NOMO-1 (cell line): ENCODE data around the gene CELF4.
"Not testable (repeated sequence)": the region's sequence is repeated elsewhere in the genome, so short reads cannot be mapped to it uniquely, and the experiment has no call there.

Source experiments
- DNase-seq, 2 experiments: peaks; one replicate each; lab custom pipeline; 2025; ENCODE audit not compliant: unreplicated experiment in 2 of 2; lab: John Stamatoyannopoulos, UW

The CELF4 gene

DNA sequence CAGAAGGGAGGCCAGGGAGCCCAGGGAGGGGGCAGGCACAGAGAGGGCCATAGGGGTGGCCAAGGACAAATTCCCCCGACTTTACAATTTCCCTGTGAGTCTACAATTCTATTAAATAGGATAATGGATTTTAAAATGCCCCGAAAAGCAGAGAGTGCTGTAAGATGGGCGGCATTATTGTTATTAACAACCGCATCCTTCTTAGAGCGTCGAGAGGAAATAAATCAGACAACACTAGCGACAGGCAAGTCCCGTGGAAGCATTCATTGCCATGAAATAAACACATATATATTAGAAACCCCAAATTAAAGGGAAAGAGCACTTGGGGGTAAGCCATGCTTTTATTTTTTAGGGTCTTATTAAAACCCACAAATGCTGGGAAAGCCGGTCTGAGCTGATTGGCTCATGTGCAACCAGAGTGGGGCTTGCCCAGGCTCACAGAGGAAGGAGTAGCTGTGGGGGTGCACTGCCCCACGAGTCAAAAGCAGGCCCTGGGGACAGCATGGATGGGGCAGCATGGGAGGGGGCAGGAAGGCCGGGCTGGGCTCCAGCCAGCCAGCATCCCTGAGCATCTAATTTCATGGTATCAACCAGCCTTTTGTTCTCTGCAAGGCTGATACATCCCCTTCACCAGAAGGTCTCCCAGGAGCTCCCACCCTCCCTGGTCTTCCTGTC lies 187.1 kb downstream of the CELF4 start:
- no peak for DNase-seq

DNA sequence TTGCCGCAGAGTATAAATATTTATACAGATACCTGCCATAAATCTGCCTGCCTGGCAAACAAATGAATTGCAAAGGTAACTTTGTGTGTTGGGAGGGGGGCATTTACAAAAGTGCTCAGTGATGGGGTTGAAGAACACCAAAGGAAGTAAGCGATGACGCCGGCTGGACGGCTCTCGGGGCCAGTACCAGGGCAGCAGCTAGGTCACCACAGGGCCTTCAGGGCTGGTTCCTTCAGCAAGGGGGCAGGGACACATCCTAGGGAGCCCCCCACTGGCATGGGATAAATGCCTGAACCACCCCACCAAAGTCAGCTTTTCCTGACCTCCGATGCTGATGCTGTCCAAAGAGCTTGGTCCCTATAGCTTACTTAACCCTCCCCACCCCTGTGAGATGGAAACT lies 190.4 kb downstream of the CELF4 start:
- no peak for DNase-seq

DNA sequence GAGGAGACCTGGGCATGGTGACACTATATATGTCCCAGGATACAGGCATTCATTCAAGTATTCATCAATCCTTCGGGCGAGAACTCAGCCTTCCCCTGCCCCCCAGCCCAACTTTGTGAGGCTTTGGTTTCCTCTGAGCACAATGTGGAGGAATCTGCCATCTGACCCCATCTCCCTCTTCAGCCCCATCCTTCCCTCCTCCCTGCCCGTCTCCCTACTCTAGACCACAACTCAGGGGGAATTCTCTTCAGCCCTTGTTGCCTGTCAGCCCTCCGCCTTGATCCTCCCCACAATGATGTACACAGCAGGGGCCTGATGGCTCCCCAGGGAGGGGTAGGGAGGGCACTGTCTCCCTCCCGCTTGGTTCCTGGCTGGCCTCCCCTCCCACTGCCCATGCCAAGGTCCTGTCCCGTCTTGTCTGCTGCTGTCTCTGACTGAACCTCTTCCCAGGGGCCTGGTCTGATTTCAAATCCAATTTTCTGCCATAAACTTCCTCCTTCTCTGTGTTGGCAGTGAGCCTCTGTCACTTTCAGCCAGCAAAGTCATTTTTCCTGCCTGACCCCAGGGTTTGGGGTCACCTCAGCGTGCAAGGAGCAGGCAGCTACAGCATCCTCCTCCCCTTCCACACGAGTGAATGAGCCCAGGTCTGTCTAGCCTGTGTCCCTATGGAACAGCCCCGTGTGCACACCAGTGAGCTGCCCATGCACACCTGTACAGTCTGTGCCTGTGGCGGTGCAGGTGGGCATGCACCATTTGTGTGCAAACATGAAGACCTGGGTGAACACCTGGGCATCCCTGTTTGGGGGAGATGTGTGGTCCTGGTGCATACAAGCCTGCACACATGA lies 197.3 kb downstream of the CELF4 start:
- no peak for DNase-seq

DNA sequence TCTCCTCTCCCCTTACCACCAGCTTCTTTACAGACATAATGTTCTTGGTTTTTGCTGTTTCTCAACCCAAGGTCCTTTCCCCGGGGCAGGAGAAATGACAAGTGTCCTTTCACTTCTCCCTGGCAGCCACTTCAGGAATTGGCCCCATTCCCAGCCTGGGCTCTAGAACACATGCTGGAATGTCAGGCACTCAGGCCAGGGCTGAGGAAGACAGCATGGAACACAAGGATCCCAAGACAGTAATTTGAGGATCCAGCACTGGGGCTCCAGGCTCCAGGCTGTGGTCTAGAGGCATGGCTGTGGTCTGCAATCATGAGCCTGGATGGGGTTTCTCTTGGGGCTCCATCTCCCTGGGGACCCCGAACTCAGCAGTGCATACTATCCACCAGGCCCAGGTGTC lies 201.4 kb downstream of the CELF4 start:
- DNase-seq, result no peak

DNA sequence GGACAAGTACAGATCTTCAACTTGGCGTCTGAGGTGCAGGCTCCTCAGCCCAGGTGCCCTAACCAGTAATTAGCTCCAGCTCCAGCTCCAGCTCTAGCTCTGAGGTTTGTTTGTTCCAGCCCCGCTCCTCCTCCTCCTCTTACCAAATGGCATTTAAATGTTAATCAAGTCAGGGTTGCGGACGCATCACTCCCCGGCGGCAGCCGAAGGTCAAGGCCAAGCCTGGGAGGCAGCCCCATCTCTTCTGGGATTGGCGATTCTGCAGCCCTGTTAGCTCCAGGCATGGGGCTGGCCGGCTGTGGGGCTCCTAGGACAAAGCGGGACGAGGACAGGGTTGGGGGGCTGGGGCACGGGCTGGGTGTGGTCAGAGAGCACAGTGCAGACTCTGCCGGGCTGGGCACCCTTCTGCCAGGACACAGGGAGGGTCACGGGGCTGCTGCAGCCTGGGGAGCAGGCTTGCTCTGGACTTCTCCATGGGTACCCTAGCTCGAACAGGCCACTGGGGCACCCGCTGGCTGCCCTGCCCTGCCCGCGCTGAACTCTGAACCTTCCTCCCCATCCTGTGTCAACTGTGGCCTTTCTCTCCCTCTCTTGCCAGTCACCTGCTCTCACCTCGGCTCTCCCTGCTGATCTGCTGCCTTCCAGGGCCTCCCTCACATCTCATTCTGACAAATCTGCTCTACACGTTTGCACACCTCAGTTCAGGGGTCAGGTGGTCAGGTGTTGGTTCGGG lies 203.3 kb downstream of the CELF4 start:
- no peak for DNase-seq

DNA sequence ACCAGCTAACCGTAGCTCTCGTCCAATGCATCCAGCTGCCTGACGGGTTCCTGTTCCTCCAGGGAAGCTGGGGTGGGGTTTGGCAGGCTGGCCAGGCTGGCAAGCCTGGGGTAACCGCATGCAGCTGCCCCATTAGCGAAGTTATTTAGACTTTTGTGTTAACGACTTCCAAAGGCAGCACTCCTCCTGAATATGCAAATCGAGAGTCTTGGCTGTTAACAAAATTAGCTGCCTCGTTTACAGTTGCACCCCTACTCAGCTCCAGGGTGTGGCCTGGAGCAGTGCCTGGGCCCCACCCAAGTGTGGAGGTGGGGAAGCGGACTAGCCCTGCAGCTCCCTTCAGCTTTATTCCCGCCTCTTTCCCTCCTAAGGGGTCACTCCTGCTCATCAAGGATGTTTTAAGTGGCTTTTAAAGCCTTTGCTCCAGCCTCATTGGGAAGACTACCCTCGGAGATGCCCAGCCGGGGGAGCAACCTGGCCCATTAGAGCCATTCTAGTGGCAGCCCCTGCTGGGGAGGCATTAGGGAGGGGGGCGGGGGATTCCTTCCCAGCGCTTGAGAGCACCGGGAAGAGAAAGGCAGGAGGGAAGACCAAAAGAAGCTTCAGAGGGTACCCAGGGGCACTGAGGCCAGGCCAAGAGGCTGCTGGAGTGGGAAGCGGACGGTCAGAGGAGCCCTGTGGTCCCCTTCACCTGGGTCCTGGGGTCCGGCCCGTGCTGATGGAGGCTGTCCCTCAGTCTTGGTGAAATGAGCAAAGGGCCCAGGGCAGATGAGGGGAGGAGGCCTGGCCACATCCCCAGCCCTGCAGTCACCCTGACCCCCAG lies 204.1 kb downstream of the CELF4 start:
- no peak for DNase-seq

DNA sequence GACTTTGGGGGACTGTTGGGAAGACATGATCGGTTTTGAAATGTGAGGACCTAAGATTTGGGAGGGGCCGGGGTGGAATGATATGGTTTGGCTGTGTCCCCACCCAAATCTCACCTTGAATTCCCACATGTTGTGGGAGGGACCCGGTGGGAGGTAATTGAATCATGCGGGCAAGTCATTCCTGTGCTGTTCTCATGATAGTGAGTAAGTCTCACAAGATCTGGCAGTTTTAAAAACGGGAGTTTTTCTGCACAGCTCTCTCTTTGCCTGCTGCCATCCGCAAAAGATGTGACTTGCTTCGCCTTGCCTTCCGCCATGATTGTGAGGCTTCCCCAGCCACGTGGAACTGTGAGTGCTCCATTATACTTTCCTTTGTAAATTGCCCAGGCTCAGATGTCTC lies 207.5 kb downstream of the CELF4 start:
- not testable (repeated sequence) for DNase-seq

DNA sequence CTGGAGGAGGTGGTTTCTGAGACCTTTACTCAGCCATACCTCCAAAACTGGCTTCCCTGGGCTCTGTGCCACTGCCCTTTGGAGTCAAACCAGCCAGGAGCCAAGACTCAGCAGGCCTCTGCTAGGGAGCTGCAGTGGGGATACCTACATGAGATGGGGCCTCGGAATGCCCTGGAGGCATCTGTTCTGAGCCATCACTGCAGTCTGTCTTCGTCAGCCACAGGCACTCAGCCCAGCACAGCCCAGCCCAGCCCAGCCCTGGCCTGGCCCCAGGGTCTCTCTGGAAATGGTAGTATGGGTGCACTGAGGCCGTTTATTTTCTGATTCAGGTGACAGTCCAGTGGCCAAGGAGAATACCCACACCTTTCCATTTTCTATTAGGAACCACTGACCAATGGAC lies 209.8 kb downstream of the CELF4 start:
- no peak for DNase-seq

DNA sequence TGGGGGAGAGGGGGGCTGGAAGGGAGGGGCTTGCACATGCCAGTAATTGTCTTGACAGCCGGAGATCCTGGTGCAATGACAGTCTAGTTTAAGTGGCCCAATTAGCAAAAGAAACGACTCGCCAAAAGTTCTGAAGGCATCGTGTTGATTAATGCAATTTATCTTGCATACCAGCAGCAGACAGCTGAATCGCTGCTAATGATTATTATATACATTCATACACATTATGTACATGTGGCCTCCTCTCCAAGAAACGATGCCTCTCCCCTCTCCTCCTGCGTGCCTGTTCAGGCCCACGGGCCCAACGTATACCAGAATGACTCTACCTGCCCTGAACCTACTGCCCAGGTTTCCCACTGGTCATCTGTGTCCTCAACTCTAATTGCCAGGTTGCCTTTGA lies 214.5 kb downstream of the CELF4 start:
- no peak for DNase-seq

DNA sequence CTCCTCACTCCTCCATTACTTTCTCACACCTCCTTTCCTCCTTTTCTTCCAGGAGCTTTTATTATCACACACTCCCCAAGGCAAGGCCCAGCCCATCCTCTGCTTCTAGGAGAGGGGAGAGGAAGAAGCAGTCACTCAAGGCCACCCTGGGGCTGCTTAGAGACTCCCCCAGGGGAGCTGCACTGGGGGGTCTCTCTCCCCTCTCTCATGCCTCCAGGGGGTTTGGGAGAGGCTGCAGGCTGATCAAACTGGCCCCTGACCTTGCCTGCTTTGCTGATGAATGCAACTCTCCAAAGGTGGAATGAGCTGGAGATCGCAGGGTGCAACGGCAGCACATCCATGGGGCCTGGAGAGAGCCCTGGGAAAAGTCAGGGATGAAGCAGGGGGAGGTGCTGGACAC lies 216.9 kb downstream of the CELF4 start:
- no peak for DNase-seq

DNA sequence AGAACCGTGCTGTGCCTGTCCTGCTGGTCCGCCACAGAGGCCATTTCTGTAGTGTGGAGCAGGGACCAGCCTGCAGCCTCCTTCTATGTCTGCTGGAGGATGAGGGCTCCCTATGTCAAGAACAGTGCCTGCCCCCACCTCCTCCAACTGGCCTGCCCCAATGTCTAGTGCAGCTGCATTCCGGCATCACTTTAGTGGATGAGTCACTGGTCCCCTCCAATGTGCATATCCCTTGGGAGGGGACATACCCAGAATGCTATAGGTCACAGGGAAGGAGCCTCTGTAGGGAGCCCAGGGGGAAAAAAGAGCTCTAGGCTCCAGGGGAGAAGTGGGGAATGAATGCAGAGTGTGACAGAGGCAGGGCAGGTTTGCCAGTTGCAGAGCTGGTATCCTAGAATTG lies 219.6 kb downstream of the CELF4 start:
- no peak for DNase-seq

DNA sequence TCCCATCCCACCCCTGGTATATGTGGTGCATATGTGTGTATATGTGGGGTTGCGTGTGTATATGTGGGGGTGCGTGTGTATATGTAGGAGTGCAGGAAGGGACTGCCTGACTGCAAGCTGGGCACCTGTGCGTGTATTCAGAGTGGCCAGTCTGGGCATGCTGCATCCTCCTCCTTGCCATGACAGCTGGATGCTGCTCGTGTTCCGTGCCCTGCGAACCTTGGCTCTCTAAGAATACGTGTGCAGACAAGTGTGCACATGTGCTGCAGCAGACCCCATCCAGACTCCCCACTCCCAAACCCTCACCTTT lies 222.1 kb downstream of the CELF4 start:
- DNase-seq, result no peak

DNA sequence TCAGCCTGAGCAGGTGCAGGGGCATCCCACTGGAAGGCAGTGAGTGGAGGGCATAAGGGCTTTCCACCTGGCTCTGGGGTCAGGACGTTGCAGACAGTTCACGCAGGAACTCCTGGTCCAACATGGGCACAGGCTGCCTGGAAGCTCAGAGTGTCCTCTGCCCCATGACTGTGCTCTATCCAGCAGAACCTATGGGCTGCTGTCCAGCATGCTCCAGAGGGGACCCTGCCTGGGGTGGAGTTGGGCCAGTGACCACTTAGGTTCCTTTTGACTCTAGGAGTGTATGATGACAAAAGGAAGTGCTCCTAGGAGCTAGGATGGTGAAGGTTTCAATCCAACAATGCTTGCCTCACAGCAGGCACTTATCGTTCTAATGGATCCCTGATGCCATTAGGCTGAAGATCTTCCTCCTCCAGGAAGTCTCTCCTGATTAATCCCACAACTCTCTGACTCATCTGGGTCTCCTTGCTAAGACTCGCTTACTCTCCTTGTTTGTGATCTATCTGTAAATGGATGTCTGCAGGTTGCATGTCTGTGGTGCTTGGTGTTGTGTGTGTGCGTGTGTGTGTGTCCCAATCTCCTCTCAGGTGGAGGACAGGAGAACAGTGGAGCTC lies 224.0 kb downstream of the CELF4 start:
- DNase-seq, result no peak

DNA sequence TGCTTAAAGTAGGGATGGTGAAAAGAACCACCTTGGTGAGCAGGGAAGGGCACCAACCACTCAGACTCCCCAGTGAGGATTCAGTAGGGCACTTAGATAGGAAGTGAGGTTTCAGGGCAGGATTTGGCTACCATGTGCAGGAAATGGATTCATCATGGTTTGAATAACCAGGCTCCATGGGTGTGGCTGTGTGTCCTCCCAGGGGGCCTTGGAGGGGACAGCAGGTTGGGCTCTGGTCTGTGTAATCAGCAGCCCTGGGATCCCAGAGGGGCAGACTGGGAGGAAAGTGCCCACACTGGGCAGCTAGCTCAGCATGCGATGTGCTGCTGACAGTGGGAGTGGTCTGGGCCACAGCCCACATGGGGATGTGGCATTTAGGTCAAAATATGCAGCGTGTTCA lies 224.6 kb downstream of the CELF4 start:
- DNase-seq, result no peak

DNA sequence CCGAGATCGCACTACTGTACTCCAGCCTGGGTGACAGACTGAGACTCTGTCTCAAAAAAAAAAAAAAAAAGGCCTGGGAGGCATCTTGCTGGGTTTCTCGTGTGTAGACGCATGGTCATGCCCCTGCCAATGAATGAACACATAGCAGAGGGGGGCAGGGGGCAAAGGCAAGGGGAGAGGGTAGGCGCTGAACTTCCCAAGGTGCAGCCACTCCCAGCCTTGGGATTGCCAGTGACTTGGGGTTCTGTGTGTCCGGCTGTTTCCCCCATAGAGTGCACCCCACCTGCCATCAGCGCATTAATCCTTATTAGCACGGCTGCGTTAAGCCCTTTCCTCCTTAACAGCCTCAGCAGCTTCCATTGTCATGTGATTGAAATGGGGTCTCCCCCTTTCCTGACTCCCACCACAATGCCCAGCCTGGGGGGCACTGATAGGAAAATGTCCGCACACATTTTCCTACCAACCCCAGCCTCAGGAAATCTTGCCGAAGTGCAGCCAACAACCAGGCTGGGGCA lies 225.8 kb downstream of the CELF4 start:
- no peak for DNase-seq

DNA sequence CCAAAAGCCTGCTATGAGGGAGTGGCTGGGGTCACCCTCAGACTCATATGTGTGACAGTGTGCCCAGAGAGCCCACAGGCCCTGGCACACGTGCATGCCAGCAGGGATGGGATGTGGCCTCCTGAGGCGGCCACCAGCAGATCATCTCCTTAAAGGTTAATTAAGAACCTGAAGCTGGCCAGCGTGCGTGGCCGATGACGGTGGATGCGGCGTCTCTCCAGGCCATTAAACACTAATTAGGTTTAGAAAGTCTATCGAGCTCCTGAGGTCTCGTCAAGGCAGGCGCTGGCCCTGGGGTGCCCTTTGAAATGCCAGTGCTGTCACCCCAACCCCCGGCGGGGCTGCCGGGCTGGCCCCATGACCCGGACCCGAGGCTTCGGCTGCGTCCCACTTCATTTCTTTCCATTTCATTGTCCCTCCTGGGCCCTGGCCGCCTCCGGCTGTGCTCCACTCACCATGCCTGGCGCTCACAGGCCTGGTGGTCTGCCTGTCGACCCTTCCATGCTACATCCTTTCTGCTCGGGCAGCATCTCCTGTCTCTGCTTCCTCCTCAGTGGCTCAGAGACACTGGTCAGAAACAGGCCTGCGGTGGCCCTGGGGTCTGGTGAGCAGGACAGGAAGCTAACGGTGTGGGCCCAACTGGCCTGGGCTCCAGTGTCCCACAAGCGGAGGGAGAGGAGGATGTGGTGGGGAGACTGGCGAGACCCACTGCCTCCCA lies 228.9 kb downstream of the CELF4 start:
- DNase-seq, result no peak

DNA sequence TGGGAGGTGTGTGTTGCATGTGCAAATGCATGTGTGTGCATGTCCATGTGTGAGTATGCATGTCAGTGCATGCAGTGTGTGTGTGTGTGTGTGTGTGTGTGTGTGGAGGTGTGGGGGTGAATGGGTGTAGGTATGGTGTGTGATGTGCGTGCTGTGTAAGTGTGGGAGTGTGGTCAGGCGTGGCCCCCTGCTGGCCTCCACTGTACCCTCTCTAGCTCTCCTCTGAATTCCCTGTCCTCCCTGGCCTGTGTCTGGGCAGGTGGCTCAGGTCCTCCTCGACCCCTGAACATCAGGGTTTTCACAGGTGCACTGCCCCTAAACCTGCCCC lies 230.2 kb downstream of the CELF4 start:
- DNase-seq, result no peak

DNA sequence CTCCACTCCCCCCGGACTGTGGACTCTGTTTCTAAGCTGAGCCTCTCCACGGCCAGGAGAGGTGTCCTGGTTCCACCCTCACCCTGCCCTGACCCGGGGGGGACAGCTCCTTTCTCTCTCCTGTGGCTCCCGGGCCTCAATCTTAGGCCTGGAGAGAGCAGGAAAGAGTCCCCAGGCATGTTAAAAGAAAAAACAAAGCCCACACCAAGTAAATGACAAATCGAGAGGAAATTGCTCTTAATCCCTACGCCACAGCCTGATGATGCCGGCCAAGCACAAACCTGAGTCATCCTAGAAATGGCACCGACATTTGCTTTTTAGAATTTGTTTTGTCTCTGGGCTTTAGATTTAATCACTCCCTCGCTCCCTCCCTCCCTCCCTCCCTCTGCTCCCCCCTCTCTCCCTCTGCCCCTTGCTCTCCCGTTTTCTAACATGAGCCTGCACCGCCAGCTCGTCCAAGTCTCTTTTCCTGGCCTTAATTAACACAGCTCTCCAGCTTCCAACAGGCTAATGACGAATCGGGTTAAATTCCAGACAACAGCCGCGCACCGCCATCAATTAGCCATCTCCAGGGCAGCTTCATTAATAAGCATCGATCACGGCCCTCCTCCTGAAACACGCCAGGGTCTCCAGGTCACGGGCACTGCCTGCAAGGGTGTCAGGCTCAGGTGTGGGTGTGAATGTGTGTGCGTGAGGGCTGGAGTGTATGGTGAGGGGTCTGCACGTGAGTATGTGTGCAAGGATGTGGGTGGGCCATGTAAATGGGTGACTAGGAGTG lies 230.8 kb downstream of the CELF4 start:
- DNase-seq, result no peak
